GM19324 (cell line): ENCODE measurements around the gene COMMD8.
"Not testable (repeated sequence)": the region's sequence is repeated elsewhere in the genome, so short reads cannot be mapped to it uniquely, and the experiment has no call there.

Experiments used
- ATAC-seq: cut with Tn5 transposase; IDR thresholded peaks from one replicate; pipeline ENCODE4 v1.9.1; 2021; ENCODE audit warnings: mild to moderate bottlenecking, moderate library complexity; ENCODE audit not compliant: unreplicated experiment, low FRiP score

Gene COMMD8

DNA sequence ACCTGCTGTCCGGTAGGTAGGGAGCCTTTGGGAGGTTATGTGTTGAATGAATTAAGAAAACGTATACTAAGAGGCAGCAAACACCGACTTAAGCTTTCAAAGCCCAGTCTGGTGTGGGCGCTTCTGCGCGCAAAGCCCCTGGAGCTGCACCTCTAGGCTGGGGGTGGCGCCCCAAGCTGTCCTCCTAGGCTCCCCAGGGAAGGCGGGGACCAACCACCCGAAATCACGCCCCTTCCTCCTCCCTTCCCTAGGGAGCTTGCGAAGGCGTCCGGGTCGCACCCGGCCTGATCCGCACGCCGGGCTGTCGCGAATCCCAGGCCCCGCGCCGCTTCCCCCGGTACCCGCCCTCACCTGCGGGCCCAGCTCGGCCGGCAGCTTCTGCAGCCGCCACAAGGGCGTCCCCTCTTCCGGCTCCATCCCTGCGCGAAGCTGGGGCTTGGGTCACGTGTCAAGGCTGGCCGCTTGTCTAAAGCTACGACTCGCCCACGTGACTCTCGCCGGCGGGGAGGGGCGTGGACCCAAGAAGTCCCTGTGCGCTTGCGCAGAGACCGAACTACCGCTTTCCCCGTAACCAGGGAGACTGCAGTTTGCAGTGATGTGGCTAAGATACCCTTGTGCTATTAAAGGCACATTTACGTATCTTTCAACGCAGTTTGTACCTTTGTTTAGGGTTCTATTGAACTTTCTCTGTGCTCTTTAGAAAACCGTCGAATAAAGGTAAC is at the start of gene COMMD8:
COMMD8 (minus strand) TSS at position 468 of the 722 bp plus-strand sequence; CDS start at position 417, 51 bp downstream.
- peak; percentile 97 for ATAC-seq

- peak; percentile 90 for ATAC-seq
Measured at GRCh38 chr4:47510506-47511143, 47.1 kb upstream of the COMMD8 start.

DNA sequence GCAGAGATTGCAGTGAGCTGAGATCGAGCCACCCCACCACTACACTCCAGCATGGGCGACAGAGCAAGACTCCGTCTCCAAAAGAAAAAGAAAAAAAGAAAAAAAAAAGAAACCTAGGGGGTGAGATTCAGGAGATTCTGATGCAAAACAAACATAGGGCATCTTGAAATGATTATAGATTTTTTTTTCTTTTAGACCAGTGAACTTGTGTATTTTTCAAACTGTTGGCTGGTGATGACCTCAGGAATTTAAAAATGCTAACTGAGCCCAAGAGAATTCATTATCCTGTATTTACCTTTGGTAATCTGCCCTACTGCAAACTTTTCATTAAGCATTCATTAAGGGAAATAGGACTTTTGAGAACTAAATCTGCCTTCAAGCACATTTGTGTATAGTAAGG is 42.2 kb upstream of the COMMD8 start:
- ATAC-seq = no peak

DNA sequence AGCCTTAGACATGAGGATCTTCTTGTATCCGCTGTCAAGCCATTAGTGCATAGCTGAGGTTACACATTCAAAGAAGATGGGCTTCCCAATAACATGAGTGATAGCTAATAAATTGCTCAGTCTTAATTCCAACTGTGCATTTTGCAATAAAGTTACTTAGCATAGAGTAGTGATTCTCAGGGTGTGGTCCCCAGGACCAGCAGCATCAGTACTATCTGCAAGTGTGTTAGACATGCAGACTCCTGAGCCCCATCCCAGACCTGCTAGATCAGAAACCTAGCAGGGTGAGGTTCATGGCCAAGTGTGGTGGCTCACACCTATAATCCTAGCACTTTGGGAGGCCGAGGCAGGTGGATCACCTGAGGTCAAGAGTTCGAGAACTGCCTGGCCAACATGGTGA is 41.6 kb upstream of the COMMD8 start:
- no peak for ATAC-seq

DNA sequence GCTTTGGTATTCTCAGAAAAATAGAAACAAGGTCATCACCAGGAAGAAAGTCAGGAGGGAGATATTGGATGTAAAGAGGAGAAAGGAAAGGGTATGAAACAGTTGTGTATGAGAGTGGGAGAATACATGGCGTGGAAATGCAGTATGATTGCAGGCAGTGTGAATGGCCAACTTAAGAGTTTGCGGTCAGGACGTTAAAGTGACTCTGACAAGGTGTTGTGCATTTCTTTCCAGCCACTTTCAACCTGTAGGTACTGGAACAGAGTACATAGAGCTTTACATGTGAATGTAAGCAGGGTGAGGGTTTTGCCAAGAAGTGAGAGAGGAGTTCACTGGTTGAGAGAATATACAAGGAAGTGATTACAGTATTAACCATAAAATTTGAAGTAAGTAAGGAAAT is 37.3 kb upstream of the COMMD8 start:
- no peak for ATAC-seq

DNA sequence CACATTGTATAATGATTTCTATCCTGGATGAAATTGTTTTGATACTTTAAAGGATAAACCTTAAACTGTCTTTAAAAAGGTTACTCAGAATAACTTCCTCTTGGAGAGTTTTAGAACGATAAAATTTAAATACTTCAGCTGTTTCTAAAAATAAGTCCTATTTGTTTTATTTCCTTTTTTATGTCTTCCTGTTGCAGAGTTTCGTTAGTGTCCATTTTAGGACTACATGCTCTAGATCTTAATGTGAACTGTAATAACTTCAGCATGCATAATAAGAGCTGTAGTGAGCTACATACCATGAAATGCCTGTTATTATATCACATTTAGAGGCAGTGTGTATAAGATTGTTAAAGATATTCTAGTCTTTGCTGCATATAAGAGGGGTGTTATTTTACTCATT is 36.2 kb upstream of the COMMD8 start:
- peak; percentile 52 for ATAC-seq

DNA sequence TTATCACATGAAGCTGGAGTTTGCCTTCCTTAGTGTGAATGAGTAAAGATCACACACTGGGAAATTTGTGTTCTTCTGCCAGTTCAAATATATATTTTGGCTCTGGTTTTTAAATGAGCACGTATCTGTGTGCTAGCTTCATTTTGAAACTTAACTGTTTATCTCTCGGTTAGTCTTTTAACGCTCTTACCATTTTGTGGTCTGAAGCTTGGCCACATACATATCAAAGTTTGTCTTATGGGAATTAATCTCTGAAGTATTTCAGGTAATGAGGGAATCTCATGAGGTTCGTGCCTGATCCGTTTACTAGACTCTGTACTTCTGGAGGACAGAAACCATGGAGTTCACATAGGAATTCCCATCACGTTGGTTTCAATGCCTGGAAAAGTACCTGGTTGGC is 35.4 kb upstream of the COMMD8 start:
- no peak for ATAC-seq

GRCh38 chr4:47494124-47494430 is 30.6 kb upstream of the COMMD8 start:
- ATAC-seq = no peak

DNA sequence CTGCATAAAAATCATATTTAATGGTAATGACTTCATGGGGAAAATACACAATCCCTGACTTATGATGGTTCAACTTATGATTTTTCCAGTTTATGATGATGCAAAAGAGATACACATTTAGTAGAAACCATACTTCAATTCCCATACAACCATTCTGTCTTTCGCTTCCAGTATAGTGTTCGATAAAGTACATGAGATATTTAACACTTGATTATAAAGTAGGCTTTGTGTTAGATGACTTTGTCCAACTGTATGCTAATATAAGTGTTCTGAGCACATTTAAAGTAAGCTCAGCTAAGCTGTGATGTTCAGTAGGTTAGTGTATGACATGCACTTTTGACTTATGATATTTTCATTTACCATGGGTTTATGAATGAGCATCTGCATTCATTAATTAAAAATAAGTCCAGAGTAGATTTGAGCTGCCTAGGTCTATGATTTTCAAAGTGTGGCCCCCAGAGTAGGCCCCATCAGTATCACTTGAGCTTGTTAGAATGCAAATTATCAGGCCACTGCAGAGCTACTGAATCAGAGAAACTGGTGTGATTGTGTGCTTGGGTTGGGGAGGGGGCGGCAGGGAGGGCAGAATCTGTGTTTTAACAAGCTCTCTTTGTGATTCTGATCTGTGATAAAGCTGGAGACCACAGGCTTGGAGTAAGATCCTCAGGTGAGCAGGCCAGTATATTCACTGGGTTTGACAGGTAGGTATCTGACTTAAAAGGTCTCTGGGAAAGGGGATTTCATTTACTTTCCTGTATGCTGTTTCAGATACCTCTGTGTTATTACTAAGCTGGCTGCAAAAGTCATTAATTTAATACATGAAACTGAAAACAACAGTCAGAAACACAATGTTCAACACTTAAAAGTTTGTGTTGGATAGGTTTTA is 30.0 kb upstream of the COMMD8 start:
- peak; percentile 50 for ATAC-seq

GRCh38 chr4:47490550-47490949 is 27.0 kb upstream of the COMMD8 start:
- ATAC-seq = peak; percentile 70

DNA sequence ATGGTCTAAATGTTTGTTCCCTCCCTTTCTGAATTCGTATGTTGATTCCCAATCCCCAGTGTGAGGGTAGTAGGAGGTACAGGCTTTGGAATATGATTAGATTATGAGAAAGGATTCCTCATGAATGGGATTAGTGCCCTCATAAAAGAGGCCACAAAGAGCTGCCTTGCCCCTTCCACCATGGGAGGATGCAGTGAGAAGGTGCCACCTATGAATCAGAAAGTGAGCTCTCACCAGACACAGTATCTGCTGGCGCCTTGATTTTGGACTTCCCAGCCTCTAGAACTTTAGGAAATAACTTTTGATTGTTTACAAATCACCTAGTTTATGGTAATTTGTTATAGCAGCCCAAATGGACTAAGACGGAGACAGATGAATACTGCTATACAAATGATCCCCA is 25.2 kb upstream of the COMMD8 start:
- no peak for ATAC-seq

DNA sequence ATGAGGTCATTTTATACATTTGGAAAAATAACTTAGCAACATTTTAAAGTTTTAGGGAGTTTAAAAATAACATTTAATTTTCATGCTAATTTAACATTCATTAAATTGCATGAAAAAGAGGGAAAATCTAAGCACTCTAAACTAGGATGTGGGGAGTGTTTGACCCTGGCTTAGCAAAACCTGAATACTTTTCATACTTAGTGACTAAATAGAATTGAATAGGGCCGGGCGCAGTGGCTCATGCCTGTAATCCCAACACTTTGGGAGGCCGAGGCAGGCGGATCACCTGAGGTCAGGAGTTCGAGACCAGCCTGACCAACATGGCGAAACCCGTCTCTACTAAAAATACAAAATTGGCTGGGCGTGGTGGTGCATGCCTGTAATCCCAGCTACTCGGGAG is 23.2 kb upstream of the COMMD8 start:
- not testable (repeated sequence) for ATAC-seq

GRCh38 chr4:47486231-47486673 is 22.8 kb upstream of the COMMD8 start:
- no peak for ATAC-seq

GRCh38 chr4:47485768-47486167 is 22.3 kb upstream of the COMMD8 start:
- ATAC-seq = no peak

GRCh38 chr4:47485047-47485692 is 21.7 kb upstream of the COMMD8 start, which contains the start of gene ATP10D:
Gene ATP10D, plus strand, starts transcription at chr4:47485275. Its CDS starts 27,266 bp downstream, at chr4:47512541.
- peak; percentile 100 for ATAC-seq

- no peak for ATAC-seq
Measured at GRCh38 chr4:47484168-47484567, 20.7 kb upstream of the COMMD8 start.

DNA sequence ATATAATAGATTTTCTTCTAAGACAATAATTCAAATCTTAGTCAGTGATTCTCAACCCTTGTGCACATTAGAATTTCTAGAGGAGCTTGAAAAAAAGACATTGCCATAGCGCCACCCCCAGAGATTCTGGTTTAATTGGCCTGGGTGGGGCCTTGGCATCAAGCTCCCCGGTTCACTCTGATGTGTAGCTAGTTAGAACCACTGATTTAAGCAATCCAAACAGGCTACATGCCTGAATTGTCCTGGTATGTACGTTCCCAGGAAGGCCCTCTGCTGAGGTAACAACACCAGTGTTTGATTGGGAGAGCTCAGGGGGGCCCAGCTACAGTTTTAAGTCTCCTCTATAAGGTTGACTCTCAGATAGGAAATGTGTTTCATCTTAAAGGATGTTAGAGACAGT is 20.2 kb upstream of the COMMD8 start:
- no peak for ATAC-seq

GRCh38 chr4:47482326-47482725 is 18.8 kb upstream of the COMMD8 start:
- ATAC-seq = no peak

DNA sequence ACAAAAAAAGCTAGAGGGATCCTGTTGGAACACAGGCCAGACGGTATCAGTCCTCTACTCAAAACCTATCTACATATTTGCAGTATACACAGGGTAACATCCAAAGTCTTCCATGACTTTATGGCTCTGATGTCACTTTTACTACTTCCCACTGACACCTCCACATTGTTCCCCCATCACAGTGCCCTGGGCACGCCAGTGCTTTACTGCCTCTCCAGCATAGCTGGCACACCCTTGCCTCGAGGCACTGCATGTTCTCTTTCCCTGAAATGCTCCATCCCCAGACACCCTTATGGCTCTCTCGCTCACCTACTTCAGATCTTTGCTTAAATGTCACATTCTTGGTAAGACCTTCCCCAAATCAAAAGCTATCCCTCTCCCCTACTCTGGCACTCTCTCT is 15.3 kb upstream of the COMMD8 start:
- ATAC-seq = no peak

- ATAC-seq = no peak
Measured at GRCh38 chr4:47475411-47475810, 11.9 kb upstream of the COMMD8 start.

DNA sequence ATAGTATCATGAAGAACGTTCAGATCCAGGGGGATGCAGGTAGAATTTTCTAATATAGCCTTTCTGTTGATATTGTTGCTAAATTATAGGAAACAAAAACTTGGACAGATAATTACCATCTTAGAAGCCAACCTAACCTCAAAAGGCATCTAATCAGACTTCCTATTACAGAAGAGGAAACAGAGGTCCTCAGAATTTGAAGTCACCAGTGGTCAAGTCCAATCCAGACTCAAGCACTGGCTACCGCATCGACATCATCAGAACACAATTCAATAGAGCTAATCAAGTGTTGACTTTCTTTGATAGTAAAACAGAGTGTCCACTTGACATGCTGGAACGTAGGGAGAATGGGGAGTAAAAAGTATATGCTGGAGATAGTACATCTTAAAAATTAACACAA is 11.3 kb upstream of the COMMD8 start:
- no peak for ATAC-seq
